H9 (cell line): Measurements from ENCODE around the gene LILRA6. TPM values are rescaled to one million over a fixed set of nuclear protein-coding genes. Genes with fewer than 3 reads are reported as not detected.
A peak's percentile ranks its signal among the peaks of the same experiment; 100 is the strongest.
"Not testable (repeated sequence)": the region's sequence is repeated elsewhere in the genome, so short reads cannot be mapped to it uniquely, and the experiment has no call there.

ENCODE experiments used
- DNase-seq: peaks from one replicate; pipeline ENCODE4 v3.0.0-alpha.2; 2017
- H2AFZ ChIP-seq: one replicate; pipeline ENCODE4 v1.6.1; 2013; ENCODE audit warnings: mild to moderate bottlenecking, low read length, control low read depth, moderate library complexity
- H2AK5ac ChIP-seq: 2 replicates; pipeline ENCODE4 v1.6.1; 2013; ENCODE audit warnings: low read length, control low read depth, mixed read lengths; ENCODE audit not compliant: insufficient read length
- H2BK120ac ChIP-seq: one replicate; pipeline ENCODE4 v1.6.1; 2013; ENCODE audit warnings: low read depth, mild to moderate bottlenecking, low read length, control low read depth, inconsistent platforms; ENCODE audit not compliant: poor library complexity, severe bottlenecking
- H2BK12ac ChIP-seq: 2 replicates; pipeline ENCODE4 v1.6.1; 2013; ENCODE audit warnings: low read length, control low read depth, mixed read lengths, low read depth; ENCODE audit not compliant: insufficient read length
- H2BK15ac ChIP-seq: 2 replicates; pipeline ENCODE4 v1.6.1; 2013; ENCODE audit warnings: low read depth, low read length, control low read depth
- H2BK20ac ChIP-seq: one replicate; pipeline ENCODE4 v1.6.1; 2013; ENCODE audit warnings: low read depth, mild to moderate bottlenecking, low read length, control low read depth, inconsistent platforms; ENCODE audit not compliant: poor library complexity, severe bottlenecking
- H2BK5ac ChIP-seq: 2 replicates; pipeline ENCODE4 v1.6.1; 2013; ENCODE audit warnings: low read length, control low read depth, mixed read lengths; ENCODE audit not compliant: insufficient read length
- H3K14ac ChIP-seq: 2 replicates; pipeline ENCODE4 v1.6.1; 2013; ENCODE audit warnings: low read length, control low read depth; ENCODE audit not compliant: insufficient read depth
- H3K18ac ChIP-seq: 2 replicates; pipeline ENCODE4 v1.6.1; 2013; ENCODE audit warnings: low read depth, mild to moderate bottlenecking, mixed read lengths, low read length, control low read depth; ENCODE audit not compliant: insufficient read length
- H3K23ac ChIP-seq: 2 replicates; pipeline ENCODE4 v1.6.1; 2013; ENCODE audit warnings: low read length, control low read depth, mixed read lengths, low read depth; ENCODE audit not compliant: insufficient read length
- H3K23me2 ChIP-seq: 2 replicates; pipeline ENCODE4 v1.6.1; 2013; ENCODE audit warnings: low read depth, mild to moderate bottlenecking, mixed read lengths, low read length, control low read depth; ENCODE audit not compliant: insufficient read length, poor library complexity, severe bottlenecking
- H3K27ac ChIP-seq: 2 replicates; pipeline ENCODE4 v1.5.1; 2013; ENCODE audit warnings: low read length, control low read depth, mixed read lengths, low read depth; ENCODE audit not compliant: insufficient read length
- H3K27me3 ChIP-seq: 2 replicates; pipeline ENCODE4 v1.6.1; 2013; ENCODE audit warnings: low read length, control low read depth, inconsistent platforms; ENCODE audit not compliant: insufficient read depth
- H3K4ac ChIP-seq: 2 replicates; pipeline ENCODE4 v1.6.1; 2013; ENCODE audit warnings: low read depth, mild to moderate bottlenecking, control low read depth, inconsistent platforms, low read length, moderate library complexity
- H3K4me1 ChIP-seq: 2 replicates; pipeline ENCODE4 v1.6.1; 2013; ENCODE audit warnings: low read length, control low read depth, inconsistent platforms; ENCODE audit not compliant: insufficient read depth
- H3K4me2 ChIP-seq: 2 replicates; pipeline ENCODE4 v1.6.1; 2013; ENCODE audit warnings: low read length, control low read depth, mixed read lengths; ENCODE audit not compliant: insufficient read length, insufficient read depth
- H3K56ac ChIP-seq: 2 replicates; pipeline ENCODE4 v1.6.1; 2013; ENCODE audit warnings: low read depth, mild to moderate bottlenecking, mixed read lengths, low read length, control low read depth; ENCODE audit not compliant: insufficient read length
- H3K79me1 ChIP-seq: 2 replicates; pipeline ENCODE4 v1.6.1; 2013; ENCODE audit warnings: low read depth, mild to moderate bottlenecking, moderate library complexity, low read length, control low read depth, inconsistent platforms; ENCODE audit not compliant: insufficient read depth, poor library complexity, severe bottlenecking
- H3K79me2 ChIP-seq: 2 replicates; pipeline ENCODE4 v1.6.1; 2013; ENCODE audit warnings: low read length, control low read depth, inconsistent platforms; ENCODE audit not compliant: insufficient read depth
- H3K9ac ChIP-seq: 2 replicates; pipeline ENCODE4 v1.6.1; 2013; ENCODE audit warnings: low read length, control low read depth, mixed read lengths; ENCODE audit not compliant: insufficient read length; ENCODE audit errors: extremely low read depth
- H3K9me3 ChIP-seq: one replicate; pipeline ENCODE4 v1.6.1; 2013; ENCODE audit warnings: low read depth, low read length, inconsistent platforms; ENCODE audit not compliant: control insufficient read depth
- H3T11ph ChIP-seq: one replicate; pipeline ENCODE4 v1.6.1; 2013; ENCODE audit warnings: mild to moderate bottlenecking, low read length, control low read depth, inconsistent platforms
- H4K20me1 ChIP-seq: one replicate; pipeline ENCODE4 v1.6.1; 2013; ENCODE audit not compliant: control insufficient read depth, insufficient read length, insufficient read depth
- H4K5ac ChIP-seq: 2 replicates; pipeline ENCODE4 v1.6.1; 2013; ENCODE audit warnings: low read depth, mild to moderate bottlenecking, mixed read lengths, low read length, control low read depth; ENCODE audit not compliant: insufficient read length
- H4K8ac ChIP-seq: replicated peaks from 2 replicates; pipeline ENCODE4 v1.6.1; 2013; ENCODE audit warnings: low read length, control low read depth, mixed read lengths, low read depth; ENCODE audit not compliant: insufficient read length
- H4K91ac ChIP-seq: 2 replicates; pipeline ENCODE4 v1.6.1; 2013; ENCODE audit warnings: low read depth, mild to moderate bottlenecking, moderate library complexity, mixed read lengths, low read length, control low read depth; ENCODE audit not compliant: insufficient read length
- H3K27ac Mint-ChIP-seq, 3 experiments: 2 replicates in 2 of 3; 3 replicates in 1 of 3; pipeline ENCODE4 v1.8.0; 2020 to 2021; ENCODE audit warnings: mixed read lengths in 3 of 3, mild to moderate bottlenecking in 1 of 3, moderate library complexity in 1 of 3
- H3K27me3 Mint-ChIP-seq: 2 replicates; pipeline ENCODE4 v1.8.0; 2021; ENCODE audit warnings: low read depth, mild to moderate bottlenecking, moderate library complexity, mixed read lengths
- H3K36me3 Mint-ChIP-seq, 3 experiments: 2 replicates in 2 of 3; 3 replicates in 1 of 3; pipeline ENCODE4 v1.8.0; 2020 to 2021; ENCODE audit warnings: low read depth in 3 of 3, mixed read lengths in 3 of 3; ENCODE audit not compliant: insufficient read depth in 1 of 3
- H3K4me1 Mint-ChIP-seq, 2 experiments: 2 replicates each; pipeline ENCODE4 v1.8.0; 2020; ENCODE audit warnings: mixed read lengths in 2 of 2
- H3K4me3 Mint-ChIP-seq, 2 experiments: 2 replicates in 1 of 2; 3 replicates in 1 of 2; pipeline ENCODE4 v1.8.0; 2020 to 2021; ENCODE audit warnings: mild to moderate bottlenecking in 2 of 2, mixed read lengths in 2 of 2, moderate library complexity in 1 of 2
- H3K9me3 Mint-ChIP-seq, 2 experiments: 2 replicates in 1 of 2; 3 replicates in 1 of 2; pipeline ENCODE4 v1.8.0; 2020; ENCODE audit warnings: mild to moderate bottlenecking in 2 of 2, mixed read lengths in 2 of 2, moderate library complexity in 1 of 2
- WGBS: extraction: QIAGEN DNeasy Blood & Tissue Kit; methylation state at CpG from one replicate; pipeline ENCODE4 v1.1.7; 2013; ENCODE audit warnings: missing lambda C conversion rate, low lambda C conversion rate, mixed read lengths; ENCODE audit not compliant: insufficient read length; ENCODE audit errors: extremely low coverage; 5-methylcytosine and 5-hydroxymethylcytosine counted together
- total RNA-seq: library from RNA; stranded (reverse); gene quantifications from 2 replicates; pipeline ENCODE4 v1.2.1, GENCODE V29; 2021

Gene LILRA6
- total RNA-seq, 1 experiment from 2014 or later: not detected

DNA sequence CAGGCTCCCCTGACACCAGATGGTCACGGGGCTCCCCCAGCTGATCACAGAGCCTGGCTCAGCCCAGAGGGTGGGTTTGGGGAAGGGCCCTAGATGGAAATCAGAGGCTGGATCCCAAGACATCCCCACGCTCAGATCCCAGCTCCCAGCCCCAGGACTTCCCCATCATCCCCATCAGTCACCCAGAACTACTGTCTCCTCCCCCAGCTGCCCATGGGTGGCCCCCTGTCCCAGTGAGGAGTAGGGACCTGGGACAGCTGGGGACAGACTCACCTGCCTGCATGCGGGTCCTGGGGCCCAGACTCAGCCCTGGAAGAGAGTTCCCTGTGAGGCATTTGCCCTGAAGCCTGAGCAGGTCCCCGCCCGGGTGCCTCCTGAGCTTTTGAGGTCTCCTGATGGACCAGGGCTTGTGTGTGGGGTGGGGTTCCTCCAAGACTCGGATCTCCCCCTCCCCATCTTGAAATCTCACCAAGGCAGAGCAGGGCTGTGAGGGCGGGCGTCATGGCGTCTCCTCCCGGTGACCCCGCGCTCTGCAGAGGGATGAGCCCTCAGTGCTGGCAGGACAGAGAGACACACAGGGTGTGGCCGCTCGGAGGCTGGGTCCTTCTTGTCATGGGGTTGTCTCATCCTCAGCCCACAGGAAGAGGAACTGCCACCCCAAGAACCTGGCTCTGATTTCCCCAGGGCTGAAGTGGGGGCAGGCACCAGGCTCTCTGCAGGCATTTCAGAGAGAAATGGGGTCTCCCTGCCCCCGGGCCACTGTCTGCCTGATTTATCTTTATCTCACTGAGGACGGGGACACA, 19.9 kb downstream of the LILRA6 start, which contains the start of gene LILRB3:
TSS of gene LILRB3 (minus strand) at position 534 of the 803 bp plus-strand sequence. CDS start at position 503, 31 bp downstream.
- not testable (repeated sequence) for H2BK12ac ChIP-seq, H3K18ac ChIP-seq, H3K56ac ChIP-seq, H3K4me1 Mint-ChIP-seq, H3K36me3 Mint-ChIP-seq, H2BK15ac ChIP-seq, H2AK5ac ChIP-seq, DNase-seq, H3K9ac ChIP-seq, H2BK20ac ChIP-seq, H4K5ac ChIP-seq, H3K23ac ChIP-seq, H2BK120ac ChIP-seq, H4K91ac ChIP-seq, H3K4me1 ChIP-seq, H3T11ph ChIP-seq, H3K4ac ChIP-seq, H3K79me1 ChIP-seq, H3K4me2 ChIP-seq, H4K20me1 ChIP-seq, H2AFZ ChIP-seq, H3K9me3 Mint-ChIP-seq, H2BK5ac ChIP-seq, H3K27ac ChIP-seq, H3K14ac ChIP-seq, H4K8ac ChIP-seq, H3K4me3 Mint-ChIP-seq, H3K9me3 ChIP-seq, H3K79me2 ChIP-seq, H3K23me2 ChIP-seq, H3K27me3 ChIP-seq
- peaks cover 29% of the 10 kb centered on the region for H3K27me3 Mint-ChIP-seq
- peak within 1 kb of the TSS in 1 of 3 experiments; percentile 87; a peak in 1 of 7 replicates for H3K27ac Mint-ChIP-seq
- WGBS: no CpG with 5 or more reads among the region's 16 CpGs

DNA sequence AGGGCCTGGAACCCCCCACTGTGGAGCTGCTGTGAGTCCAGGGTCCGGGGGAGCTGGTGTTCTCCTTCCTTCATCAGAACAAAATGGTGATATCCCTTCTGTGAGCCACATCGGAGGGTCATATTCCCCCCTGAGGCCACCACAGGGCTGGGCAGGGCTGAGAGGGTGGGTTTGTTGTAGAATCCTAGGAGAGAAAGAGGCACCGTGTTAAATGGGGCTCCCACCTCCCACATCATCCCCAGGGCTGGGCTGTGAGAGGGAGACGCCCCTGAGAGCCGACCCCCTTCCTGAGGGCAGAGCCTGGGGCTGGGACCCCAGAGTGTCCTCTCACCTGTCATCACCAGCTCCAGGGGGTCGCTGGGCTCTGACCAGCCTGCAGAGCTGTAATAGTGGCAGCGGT, 20.6 kb downstream of the LILRA6 start:
- H3K27me3 ChIP-seq, H3T11ph ChIP-seq, H3K4me2 ChIP-seq, H3K9me3 Mint-ChIP-seq, H2BK5ac ChIP-seq, H2BK120ac ChIP-seq, H3K27ac ChIP-seq, H3K23ac ChIP-seq, H2AFZ ChIP-seq, H2BK12ac ChIP-seq, H4K5ac ChIP-seq, H3K9ac ChIP-seq, H3K23me2 ChIP-seq, H3K36me3 Mint-ChIP-seq, H3K79me1 ChIP-seq, H3K27ac Mint-ChIP-seq, DNase-seq, H4K91ac ChIP-seq, H3K56ac ChIP-seq, H4K20me1 ChIP-seq, H3K4me1 ChIP-seq, H3K79me2 ChIP-seq, H3K9me3 ChIP-seq, H2BK15ac ChIP-seq, H3K18ac ChIP-seq, H4K8ac ChIP-seq, H2AK5ac ChIP-seq, H3K14ac ChIP-seq, H3K4me3 Mint-ChIP-seq, H2BK20ac ChIP-seq, H3K4ac ChIP-seq: not testable (repeated sequence)
- Mint-ChIP-seq H3K27me3 (peaks cover 26% of the 10 kb centered on the region), H3K4me1 (peaks cover 8 to 13% of the 10 kb centered on the region in 2 experiments)
- WGBS: no CpG with 5 or more reads among the region's 7 CpGs
